ENCODE data around the gene TNFSF4. TPM values are rescaled to one million over a fixed set of nuclear protein-coding genes. Genes with fewer than 3 reads are reported as not detected.

TNFSF4 gene
- total RNA-seq, 1 donor from 2014 or later, result 0.34 TPM

DNA sequence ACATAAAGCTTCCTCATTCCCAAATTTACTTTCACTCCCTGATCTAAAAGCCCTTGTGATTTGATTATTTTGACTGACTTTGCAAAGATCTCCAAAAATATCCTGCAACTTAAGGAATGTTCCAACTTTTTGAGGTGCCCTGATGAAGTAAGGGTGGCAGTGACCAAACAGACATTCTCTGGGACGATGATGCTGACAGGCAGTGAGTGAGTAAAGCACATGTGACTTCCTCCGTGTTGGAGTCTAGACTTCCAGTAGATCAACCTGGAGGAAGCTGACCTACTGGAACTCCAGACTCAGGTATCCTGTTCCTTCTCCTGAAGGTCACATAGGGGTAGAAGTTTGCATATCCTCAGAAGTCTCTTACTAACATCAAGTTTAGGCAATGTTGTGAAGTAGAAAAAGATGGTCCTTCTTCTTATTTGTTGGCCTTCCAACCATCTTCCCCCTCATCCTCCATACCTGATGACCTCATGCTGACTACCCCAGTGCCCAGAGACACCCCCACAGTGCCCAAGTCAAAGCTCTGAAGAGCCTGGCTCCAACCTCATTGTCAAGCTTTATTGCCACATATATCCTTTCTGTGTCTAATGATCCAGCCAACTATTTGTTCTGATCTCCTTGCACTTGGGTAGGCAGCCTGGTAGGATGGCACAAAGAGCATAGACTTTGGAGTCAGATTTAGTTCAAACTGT, 16.0 kb downstream of the TNFSF4 start:
- no peak overlapping the region for H3K4me3 Mint-ChIP-seq (ENCODE audit: unreplicated experiment)
- TF ChIP-seq, protein P1, sequence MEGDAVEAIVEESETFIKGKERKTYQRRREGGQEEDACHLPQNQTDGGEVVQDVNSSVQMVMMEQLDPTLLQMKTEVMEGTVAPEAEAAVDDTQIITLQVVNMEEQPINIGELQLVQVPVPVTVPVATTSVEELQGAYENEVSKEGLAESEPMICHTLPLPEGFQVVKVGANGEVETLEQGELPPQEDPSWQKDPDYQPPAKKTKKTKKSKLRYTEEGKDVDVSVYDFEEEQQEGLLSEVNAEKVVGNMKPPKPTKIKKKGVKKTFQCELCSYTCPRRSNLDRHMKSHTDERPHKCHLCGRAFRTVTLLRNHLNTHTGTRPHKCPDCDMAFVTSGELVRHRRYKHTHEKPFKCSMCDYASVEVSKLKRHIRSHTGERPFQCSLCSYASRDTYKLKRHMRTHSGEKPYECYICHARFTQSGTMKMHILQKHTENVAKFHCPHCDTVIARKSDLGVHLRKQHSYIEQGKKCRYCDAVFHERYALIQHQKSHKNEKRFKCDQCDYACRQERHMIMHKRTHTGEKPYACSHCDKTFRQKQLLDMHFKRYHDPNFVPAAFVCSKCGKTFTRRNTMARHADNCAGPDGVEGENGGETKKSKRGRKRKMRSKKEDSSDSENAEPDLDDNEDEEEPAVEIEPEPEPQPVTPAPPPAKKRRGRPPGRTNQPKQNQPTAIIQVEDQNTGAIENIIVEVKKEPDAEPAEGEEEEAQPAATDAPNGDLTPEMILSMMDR (IDR thresholded peaks at IDR 0.05; ENCODE audit: partially characterized antibody, unreplicated experiment), result no peak
- no peaks in the 10 kb centered on the region for H3K9me3 Mint-ChIP-seq (ENCODE audit: unreplicated experiment)

DNA sequence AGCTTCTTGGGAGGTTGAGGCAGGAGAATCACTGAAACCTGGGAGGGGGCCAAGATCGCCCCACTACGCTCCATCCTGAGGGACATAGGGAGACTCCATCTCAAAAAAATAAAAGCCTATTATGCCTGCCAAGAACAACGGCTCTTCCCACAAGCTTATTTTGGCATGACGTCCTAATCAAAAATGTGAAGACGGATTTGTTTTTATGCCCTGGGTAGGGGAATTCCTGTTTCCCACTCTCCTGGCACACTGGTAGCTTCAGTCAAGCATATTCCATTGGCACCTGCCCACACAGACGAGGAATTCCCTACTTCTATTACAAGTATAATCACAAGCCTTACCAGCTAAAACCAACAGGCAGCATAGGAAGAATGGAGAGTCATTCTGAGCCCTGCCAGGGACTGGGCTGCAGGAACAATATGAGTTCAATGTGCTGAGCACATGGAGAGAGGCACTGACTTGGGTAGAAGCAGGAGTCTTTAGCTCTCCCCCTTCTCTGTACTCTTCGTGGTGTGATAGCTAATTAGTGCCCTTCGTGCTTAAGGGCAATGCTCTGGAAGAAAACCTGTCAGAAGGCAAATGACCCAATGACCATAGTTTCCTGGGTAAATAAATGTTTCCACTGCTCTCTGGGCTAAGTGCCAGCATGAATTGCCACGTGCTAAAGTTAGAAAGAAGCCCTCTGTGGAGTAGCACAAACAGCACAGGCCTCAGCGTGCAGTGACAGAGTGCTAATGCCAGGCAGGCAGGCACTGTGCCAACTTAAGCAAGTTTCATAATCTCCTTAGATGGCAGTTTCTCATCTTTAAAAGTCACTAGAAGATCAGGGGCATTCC, 16.8 kb downstream of the TNFSF4 start:
- Mint-ChIP-seq H3K27me3 (ENCODE audit: unreplicated experiment) (no peaks in the 10 kb centered on the region), H3K4me1 (ENCODE audit: low read depth, unreplicated experiment) (no peaks in the 10 kb centered on the region), H3K4me3 (ENCODE audit: unreplicated experiment) (no peak overlapping the region), H3K36me3 (ENCODE audit: unreplicated experiment) (no peaks in the 10 kb centered on the region), H3K27ac (ENCODE audit: unreplicated experiment) (no peak overlapping the region), H3K9me3 (ENCODE audit: unreplicated experiment) (no peaks in the 10 kb centered on the region)
- TF ChIP-seq, protein P1 (IDR thresholded peaks at IDR 0.05; ENCODE audit: partially characterized antibody, unreplicated experiment), result no peak
- DNase-seq, result no peak

More for the DNA sequence above, 16.0 kb downstream of the TNFSF4 start:
- Mint-ChIP-seq H3K27me3 (ENCODE audit: unreplicated experiment) (no peaks in the 10 kb centered on the region), H3K36me3 (ENCODE audit: unreplicated experiment) (no peaks in the 10 kb centered on the region), H3K27ac (ENCODE audit: unreplicated experiment) (no peak overlapping the region), H3K4me1 (ENCODE audit: low read depth, unreplicated experiment) (no peaks in the 10 kb centered on the region)
- no peak for DNase-seq

DNA sequence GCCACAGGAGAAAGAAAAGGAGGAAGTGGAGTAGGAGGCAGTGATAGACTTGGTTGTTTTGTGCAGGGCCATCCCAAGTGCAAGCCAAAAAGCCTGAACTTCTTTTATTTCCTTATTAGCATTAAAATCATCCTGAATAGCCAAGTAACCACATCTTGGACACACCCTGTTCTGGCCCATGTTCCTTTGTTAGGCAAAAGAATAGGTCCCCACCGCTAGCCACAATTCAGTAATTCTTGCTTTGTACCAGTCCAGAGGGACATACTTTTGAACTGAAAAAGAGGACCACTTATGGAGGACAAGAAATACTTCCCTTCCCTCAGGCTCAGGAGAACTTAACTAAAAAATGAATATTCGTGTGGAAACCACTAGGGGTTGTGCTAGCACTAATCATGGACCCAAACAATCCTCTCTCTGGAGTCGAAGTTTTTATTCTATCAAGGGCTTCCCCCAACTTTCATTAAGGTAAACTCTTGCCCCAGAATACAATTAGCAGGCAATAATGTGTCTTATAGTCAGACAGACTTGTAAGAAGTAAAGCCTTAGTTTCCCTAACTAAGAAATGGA, 19.4 kb downstream of the TNFSF4 start:
- Mint-ChIP-seq H3K27me3 (ENCODE audit: unreplicated experiment) (no peaks in the 10 kb centered on the region), H3K36me3 (ENCODE audit: unreplicated experiment) (no peaks in the 10 kb centered on the region), H3K4me3 (ENCODE audit: unreplicated experiment) (no peak overlapping the region), H3K9me3 (ENCODE audit: unreplicated experiment) (no peaks in the 10 kb centered on the region), H3K27ac (ENCODE audit: unreplicated experiment) (no peak overlapping the region), H3K4me1 (ENCODE audit: low read depth, unreplicated experiment) (no peaks in the 10 kb centered on the region)
- DNase-seq, result no peak
- TF ChIP-seq, protein P1 (IDR thresholded peaks at IDR 0.05; ENCODE audit: partially characterized antibody, unreplicated experiment), result no peak

DNA sequence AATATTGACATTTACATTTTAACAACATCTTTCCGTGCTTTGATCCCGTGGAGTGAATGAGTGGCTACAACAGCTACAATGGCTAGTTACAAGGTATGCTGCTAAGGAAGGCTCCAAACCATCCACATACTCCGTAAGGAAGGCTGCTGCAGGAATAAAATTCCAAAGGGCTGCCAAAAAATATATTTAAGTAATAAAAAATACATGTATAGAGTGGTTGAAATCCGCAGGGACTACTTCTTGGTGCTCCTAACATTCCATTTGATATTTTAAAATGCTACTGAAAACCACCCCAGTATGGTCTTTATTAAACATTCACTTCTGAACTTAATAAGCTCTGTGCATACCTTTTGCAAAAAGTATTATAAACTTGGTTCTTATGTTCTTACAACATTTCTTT, 25.3 kb downstream of the TNFSF4 start:
- H3K36me3 Mint-ChIP-seq (ENCODE audit: unreplicated experiment), result no peaks in the 10 kb centered on the region
- H3K9me3 Mint-ChIP-seq (ENCODE audit: unreplicated experiment), result no peaks in the 10 kb centered on the region
- DNase-seq, result no peak
- H3K27me3 Mint-ChIP-seq (ENCODE audit: unreplicated experiment), result no peaks in the 10 kb centered on the region
- TF ChIP-seq, protein P1 (IDR thresholded peaks at IDR 0.05; ENCODE audit: partially characterized antibody, unreplicated experiment), result no peak
- no peaks in the 10 kb centered on the region for H3K4me1 Mint-ChIP-seq (ENCODE audit: low read depth, unreplicated experiment)
- no peak overlapping the region for H3K4me3 Mint-ChIP-seq (ENCODE audit: unreplicated experiment)
- no peak overlapping the region for H3K27ac Mint-ChIP-seq (ENCODE audit: unreplicated experiment)
